Caco-2 (cell line): ENCODE measurements around the gene NUTM1. TPM values are rescaled to one million over a fixed set of nuclear protein-coding genes. Genes with fewer than 3 reads are reported as not detected.
A peak's percentile ranks its signal among the peaks of the same experiment; 100 is the strongest.

Experiments
- BruUV-seq: library from RNA; stranded (reverse); fragments of 400-500 nt; replicated peaks from 2 replicates; lab custom pipeline; 2021; lab: Mats Ljungman, UMichigan
- CTCF ChIA-PET: fragments of 300-600 bp; sonication (Branson Sonifier 250); formaldehyde crosslinking; loops from one replicate; lab custom pipeline; 2022; ENCODE audit warnings: antibody characterized with exemption; lab: Charles Lee
- POLR2A ChIA-PET: fragments of 300-600 bp; sonication (Branson Sonifier 250); formaldehyde crosslinking; loops from one replicate; lab custom pipeline; 2022; ENCODE audit warnings: antibody characterized with exemption; lab: Charles Lee
- DNase-seq, 2 experiments: peaks; one replicate each; pipeline versions ENCODE4 v3.0.0 to v3.0.0-alpha.2; 2020 to 2022
- H3K27me3 ChIP-seq: replicated peaks from 2 replicates; pipeline ENCODE4 v1.6.0; 2011; ENCODE audit warnings: low read length; ENCODE audit not compliant: control insufficient read depth, insufficient read depth
- H3K36me3 ChIP-seq: 2 replicates; pipeline ENCODE4 v1.5.1; 2011; ENCODE audit warnings: low read length; ENCODE audit not compliant: control insufficient read depth, insufficient read depth
- H3K4me1 ChIP-seq: fragments of 250-450 bp; sonication (Bioruptor Pico); 2 replicates; pipeline ENCODE4 v1.5.1; 2020; ENCODE audit warnings: mild to moderate bottlenecking
- H3K4me3 ChIP-seq: 2 replicates; pipeline ENCODE4 v1.5.1; 2011; ENCODE audit warnings: low read depth, mild to moderate bottlenecking, control low read depth, low read length
- H3K9me3 ChIP-seq: fragments of 250-450 bp; sonication (Bioruptor Pico); 2 replicates; pipeline ENCODE4 v1.5.1; 2020; ENCODE audit warnings: mild to moderate bottlenecking, moderate library complexity
- H3K27ac Mint-ChIP-seq: one replicate; pipeline ENCODE4 v1.8.0; 2022; ENCODE audit warnings: mixed read lengths; ENCODE audit not compliant: unreplicated experiment
- H3K27me3 Mint-ChIP-seq: one replicate; pipeline ENCODE4 v1.8.0; 2022; ENCODE audit warnings: mixed read lengths; ENCODE audit not compliant: insufficient read depth, unreplicated experiment
- H3K36me3 Mint-ChIP-seq: one replicate; pipeline ENCODE4 v1.8.0; 2022; ENCODE audit warnings: mild to moderate bottlenecking, mixed read lengths; ENCODE audit not compliant: insufficient read depth, unreplicated experiment
- H3K4me1 Mint-ChIP-seq: one replicate; pipeline ENCODE4 v1.8.0; 2022; ENCODE audit warnings: low read depth, mixed read lengths; ENCODE audit not compliant: unreplicated experiment
- H3K4me3 Mint-ChIP-seq: one replicate; pipeline ENCODE4 v1.8.0; 2022; ENCODE audit warnings: mild to moderate bottlenecking, moderate library complexity, mixed read lengths; ENCODE audit not compliant: unreplicated experiment
- H3K9me3 Mint-ChIP-seq: one replicate; pipeline ENCODE4 v1.8.0; 2022; ENCODE audit warnings: mixed read lengths; ENCODE audit not compliant: unreplicated experiment
- intact Hi-C: fragments of 100-400 bp; cut with micrococcal nuclease; formaldehyde crosslinking; loops from one replicate; pipeline ENCODE4 v1.10.0; 2022; ENCODE audit not compliant: unreplicated experiment
- total RNA-seq: library from RNA; stranded (reverse); gene quantifications from 2 replicates; pipeline ENCODE4 v1.2.3, GENCODE V29; 2022
- TF ChIP-seq, protein P1 (sequence below), 2 experiments: fragments of 200-600 bp in 1 of 2; IDR thresholded peaks; 1 replicate in 1 of 2; 2 replicates in 1 of 2; pipeline versions ENCODE4 v1.5.1 to v1.8.0; 2011 to 2022; ENCODE audit warnings: antibody characterized with exemption in 1 of 2, control low read depth in 1 of 2, inconsistent platforms in 1 of 2, low read depth in 1 of 2, low read length in 1 of 2, mild to moderate bottlenecking in 1 of 2, moderate library complexity in 1 of 2; ENCODE audit not compliant: insufficient read depth in 1 of 2, severe bottlenecking in 1 of 2, unreplicated experiment in 1 of 2

NUTM1 gene
- total RNA-seq, 1 experiment from 2014 or later = not detected

GRCh38 chr15:34367101-34368081 lies 24.3 kb downstream of the NUTM1 start, which contains the start of gene LPCAT4:
Gene LPCAT4 (minus strand): TSS chr15:34367196. CDS start chr15:34367100, 96 bp downstream.
- H3K9me3 ChIP-seq = no peaks in the 10 kb centered on the region
- Mint-ChIP-seq H3K27ac (peak within 1 kb of the TSS; percentile 56), H3K27me3 (no peaks in the 10 kb centered on the region), H3K36me3 (peaks cover 7% of the 10 kb centered on the region), H3K4me3 (peak within 1 kb of the TSS; percentile 94), H3K9me3 (no peaks in the 10 kb centered on the region), H3K4me1 (no peaks in the 10 kb centered on the region)
- ChIA-PET POLR2A (interaction anchor here (0.5 to 1.5 kb wide), 3 partner anchors 9 to 61 kb away, joined by 3 to 5 read pairs (median 5); partner anchors contain the start of gene NUTM1), CTCF (interaction anchor here (0.6 to 2.1 kb wide), 12 partner anchors 9 to 306 kb away, joined by 3 to 14 read pairs (median 4); partner anchors contain the start of genes NOP10, NUTM1 and SLC12A6)
- no TSS peak for BruUV-seq
- H3K4me3 ChIP-seq = peak within 1 kb of the TSS; percentile 71
- peaks cover 8% of the 10 kb centered on the region; the same call in 1 of the 2 replicates for H3K4me1 ChIP-seq
- TF ChIP-seq, protein P1, sequence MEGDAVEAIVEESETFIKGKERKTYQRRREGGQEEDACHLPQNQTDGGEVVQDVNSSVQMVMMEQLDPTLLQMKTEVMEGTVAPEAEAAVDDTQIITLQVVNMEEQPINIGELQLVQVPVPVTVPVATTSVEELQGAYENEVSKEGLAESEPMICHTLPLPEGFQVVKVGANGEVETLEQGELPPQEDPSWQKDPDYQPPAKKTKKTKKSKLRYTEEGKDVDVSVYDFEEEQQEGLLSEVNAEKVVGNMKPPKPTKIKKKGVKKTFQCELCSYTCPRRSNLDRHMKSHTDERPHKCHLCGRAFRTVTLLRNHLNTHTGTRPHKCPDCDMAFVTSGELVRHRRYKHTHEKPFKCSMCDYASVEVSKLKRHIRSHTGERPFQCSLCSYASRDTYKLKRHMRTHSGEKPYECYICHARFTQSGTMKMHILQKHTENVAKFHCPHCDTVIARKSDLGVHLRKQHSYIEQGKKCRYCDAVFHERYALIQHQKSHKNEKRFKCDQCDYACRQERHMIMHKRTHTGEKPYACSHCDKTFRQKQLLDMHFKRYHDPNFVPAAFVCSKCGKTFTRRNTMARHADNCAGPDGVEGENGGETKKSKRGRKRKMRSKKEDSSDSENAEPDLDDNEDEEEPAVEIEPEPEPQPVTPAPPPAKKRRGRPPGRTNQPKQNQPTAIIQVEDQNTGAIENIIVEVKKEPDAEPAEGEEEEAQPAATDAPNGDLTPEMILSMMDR (IDR thresholded peaks at IDR 0.05; ENCODE audit: insufficient read depth in 1 of 2, low read depth in 1 of 2, low read length in 1 of 2, severe bottlenecking in 1 of 2, unreplicated experiment in 1 of 2) = peak; percentile 80 to 91
- no peaks in the 10 kb centered on the region for H3K27me3 ChIP-seq
- intact Hi-C loops = loop anchor here (1.0 to 5.0 kb wide), 7 partner anchors 24 to 305 kb away; partner anchors contain the start of genes EMC7, KATNBL1, NOP10 and NUTM1
- no peaks in the 10 kb centered on the region for H3K36me3 ChIP-seq
- DNase-seq = peak; percentile 84 to 88

- DNase-seq = no peak
- Histone ChIP-seq H3K27me3 (no peaks in the 10 kb centered on the region), H3K9me3 (no peaks in the 10 kb centered on the region), H3K36me3 (no peaks in the 10 kb centered on the region), H3K4me1 (peaks cover 8% of the 10 kb centered on the region; the same call in 1 of the 2 replicates), H3K4me3 (no peak overlapping the region)
- TF ChIP-seq, protein P1 (IDR thresholded peaks at IDR 0.05; ENCODE audit: insufficient read depth in 1 of 2, low read depth in 1 of 2, low read length in 1 of 2, severe bottlenecking in 1 of 2, unreplicated experiment in 1 of 2) = no peak
- no TSS peak for BruUV-seq
- no peaks in the 10 kb centered on the region for H3K9me3 Mint-ChIP-seq
- peaks cover 5% of the 10 kb centered on the region for H3K4me1 Mint-ChIP-seq
- CTCF ChIA-PET = no interaction called here
- no peaks in the 10 kb centered on the region for H3K36me3 Mint-ChIP-seq
- no peaks in the 10 kb centered on the region for H3K27me3 Mint-ChIP-seq
- intact Hi-C loops = no loop called here
- H3K27ac Mint-ChIP-seq = no peak overlapping the region
- no peak overlapping the region for H3K4me3 Mint-ChIP-seq
- POLR2A ChIA-PET = no interaction called here
Observed at GRCh38 chr15:34370129-34370528, 27.0 kb downstream of the NUTM1 start.

DNA sequence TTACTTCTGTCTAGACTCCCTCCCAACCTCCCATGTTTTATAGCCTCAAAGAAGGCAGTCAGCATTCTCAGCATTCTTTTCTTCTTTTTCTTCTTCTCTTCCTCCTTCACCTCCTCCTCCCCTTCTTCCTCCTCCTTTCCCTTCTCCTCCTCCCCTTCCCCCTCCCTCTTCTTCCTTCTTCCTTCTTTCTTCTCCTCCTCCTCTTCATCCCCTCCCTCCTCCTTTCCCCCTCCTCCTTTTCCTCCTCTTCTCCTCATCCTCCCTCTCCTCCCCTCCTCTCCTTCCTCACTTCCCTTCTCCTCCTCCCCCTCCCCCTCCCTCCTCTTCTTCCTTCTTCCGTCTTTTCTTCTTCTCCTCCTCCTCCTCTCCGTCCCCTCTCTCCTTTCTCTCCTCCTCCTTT lies 27.5 kb downstream of the NUTM1 start:
- CTCF ChIA-PET = no interaction called here
- no peak overlapping the region for H3K4me3 Mint-ChIP-seq

More for the DNA sequence above, 27.5 kb downstream of the NUTM1 start:
- Histone ChIP-seq H3K27me3 (no peaks in the 10 kb centered on the region), H3K4me3 (no peak overlapping the region), H3K4me1 (peaks cover 4% of the 10 kb centered on the region; the same call in 1 of the 2 replicates), H3K36me3 (no peaks in the 10 kb centered on the region), H3K9me3 (no peaks in the 10 kb centered on the region)
- no peaks in the 10 kb centered on the region for H3K9me3 Mint-ChIP-seq
- intact Hi-C loops = no loop called here
- TF ChIP-seq, protein P1 (IDR thresholded peaks at IDR 0.05; ENCODE audit: insufficient read depth in 1 of 2, low read depth in 1 of 2, low read length in 1 of 2, severe bottlenecking in 1 of 2, unreplicated experiment in 1 of 2) = no peak
- no TSS peak for BruUV-seq
- no peak overlapping the region for H3K27ac Mint-ChIP-seq
- POLR2A ChIA-PET = no interaction called here
- no peaks in the 10 kb centered on the region for H3K27me3 Mint-ChIP-seq
- no peak for DNase-seq
- H3K4me1 Mint-ChIP-seq = peaks cover 5% of the 10 kb centered on the region
- no peaks in the 10 kb centered on the region for H3K36me3 Mint-ChIP-seq
